Raji (cell line): ENCODE results near the gene EIF3A.

Experiments used
- POLR2A ChIP-seq: IDR thresholded peaks from 2 replicates; pipeline ENCODE4 v1.6.1; 2011; ENCODE audit warnings: low read depth, low read length, control low read depth; ENCODE audit not compliant: insufficient read depth

EIF3A gene

GRCh38 chr10:119080521-119081259, at the start of gene EIF3A:
TSS of gene EIF3A (minus strand) at chr10:119080817. CDS start at chr10:119080676, 141 bp downstream.
- peak; percentile 98 for TF ChIP-seq POLR2A

GRCh38 chr10:119129721-119130120, 49.1 kb upstream of the EIF3A start:
- no peak for TF ChIP-seq POLR2A

GRCh38 chr10:119125942-119126341, 45.3 kb upstream of the EIF3A start:
- TF ChIP-seq POLR2A, result no peak

- no peak for TF ChIP-seq POLR2A
These were observed 40.3 kb upstream of the EIF3A start for GRCh38 chr10:119120875-119121274.

GRCh38 chr10:119120413-119120867, 39.8 kb upstream of the EIF3A start:
- no peak for TF ChIP-seq POLR2A

- TF ChIP-seq POLR2A, result no peak
These were observed 38.8 kb upstream of the EIF3A start for GRCh38 chr10:119119400-119119799.

- TF ChIP-seq POLR2A, result no peak
These were observed 37.6 kb upstream of the EIF3A start for GRCh38 chr10:119118231-119118630.

GRCh38 chr10:119116326-119116951, 35.8 kb upstream of the EIF3A start:
- no peak for TF ChIP-seq POLR2A

GRCh38 chr10:119115926-119116325, 35.3 kb upstream of the EIF3A start:
- no peak for TF ChIP-seq POLR2A

GRCh38 chr10:119113751-119114732, 33.4 kb upstream of the EIF3A start:
- TF ChIP-seq POLR2A, result no peak

GRCh38 chr10:119112056-119112455, 31.4 kb upstream of the EIF3A start:
- TF ChIP-seq POLR2A, result no peak

- TF ChIP-seq POLR2A, result no peak
These were observed 24.5 kb upstream of the EIF3A start for GRCh38 chr10:119105155-119105554.

GRCh38 chr10:119104654-119105015, 24.0 kb upstream of the EIF3A start:
- no peak for TF ChIP-seq POLR2A

GRCh38 chr10:119103903-119104653, 23.5 kb upstream of the EIF3A start, which contains the start of gene DENND10:
TSS of gene DENND10 (plus strand) at chr10:119104113. CDS start at chr10:119104143, 30 bp downstream.
- TF ChIP-seq POLR2A, result peak; percentile 96
